H1 (cell line): ENCODE results near the gene PRR27. TPM values are rescaled to one million over a fixed set of nuclear protein-coding genes. Genes with fewer than 3 reads are reported as not detected.

Experiments used
- CTCF ChIA-PET: fragments of 300-600 bp; sonication (Branson Sonifier 250); formaldehyde crosslinking; loops from one replicate; lab custom pipeline; 2021; ENCODE audit not compliant: partially characterized antibody; lab: Charles Lee
- POLR2A ChIA-PET: fragments of 300-600 bp; sonication (Branson Sonifier 250); formaldehyde crosslinking; loops from one replicate; lab custom pipeline; 2021; ENCODE audit warnings: inconsistent platforms; ENCODE audit not compliant: partially characterized antibody; lab: Charles Lee
- DNase-seq, 2 experiments: peaks; one replicate each; pipeline versions ENCODE4 v3.0.0 to v3.0.0-alpha.2; 2010 to 2022; ENCODE audit warnings: low spot score in 2 of 2, low read depth in 1 of 2, mixed read lengths in 1 of 2
- FAIRE-seq: peaks from 2 replicates; lab custom pipeline; 2011; peaks lifted over from hg19 to GRCh38; lab: Jason Lieb, UNC
- H2AFZ ChIP-seq: 2 replicates; pipeline ENCODE4 v1.8.1; 2012; ENCODE audit warnings: low read length, inconsistent platforms
- H2AK5ac ChIP-seq: 2 replicates; pipeline ENCODE4 v1.6.1; 2013; ENCODE audit warnings: low read depth, low read length
- H2BK120ac ChIP-seq: replicated peaks from 2 replicates; pipeline ENCODE3; 2013; ENCODE audit warnings: low read depth, low read length, inconsistent platforms
- H2BK12ac ChIP-seq: 2 replicates; pipeline ENCODE4 v1.6.1; 2013; ENCODE audit warnings: low read depth, low read length
- H2BK15ac ChIP-seq: 2 replicates; pipeline ENCODE4 v1.6.1; 2013; ENCODE audit warnings: low read length
- H2BK20ac ChIP-seq: 2 replicates; pipeline ENCODE4 v1.6.1; 2013; ENCODE audit warnings: low read length
- H2BK5ac ChIP-seq: 2 replicates; pipeline ENCODE4 v1.6.1; 2013; ENCODE audit warnings: low read depth, low read length
- H3K14ac ChIP-seq: 2 replicates; pipeline ENCODE4 v1.6.1; 2013; ENCODE audit warnings: inconsistent platforms; ENCODE audit not compliant: insufficient read length
- H3K18ac ChIP-seq: 2 replicates; pipeline ENCODE4 v1.6.1; 2013; ENCODE audit warnings: low read length; ENCODE audit errors: extremely low read depth
- H3K23ac ChIP-seq: 2 replicates; pipeline ENCODE4 v1.6.1; 2013; ENCODE audit warnings: inconsistent platforms; ENCODE audit not compliant: insufficient read length
- H3K23me2 ChIP-seq: 2 replicates; pipeline ENCODE4 v1.6.1; 2013; ENCODE audit warnings: low read depth, low read length
- H3K27ac ChIP-seq: 2 replicates; pipeline ENCODE4 v1.6.1; 2011; ENCODE audit warnings: low read depth, low read length, inconsistent platforms
- H3K27me3 ChIP-seq, 4 experiments: replicated peaks in 1 of 4; 1 replicate in 1 of 4; 2 replicates in 3 of 4; pipeline versions ENCODE4 v1.6.1 to v1.8.1; 2011 to 2013; ENCODE audit warnings: low read length in 3 of 4, mild to moderate bottlenecking in 3 of 4, inconsistent platforms in 2 of 4, mixed read lengths in 2 of 4, moderate library complexity in 1 of 4; ENCODE audit not compliant: control insufficient read depth in 3 of 4, insufficient read depth in 3 of 4; ENCODE audit errors: extremely low read depth in 1 of 4
- H3K36me3 ChIP-seq, 4 experiments: 2 replicates each; pipeline versions ENCODE4 v1.6.1 to v1.8.1; 2011 to 2013; ENCODE audit warnings: mild to moderate bottlenecking in 4 of 4, low read length in 3 of 4, moderate library complexity in 2 of 4, control low read depth in 1 of 4, inconsistent platforms in 1 of 4; ENCODE audit not compliant: insufficient read depth in 4 of 4, control insufficient read depth in 2 of 4
- H3K4ac ChIP-seq: replicated peaks from 2 replicates; pipeline ENCODE3; 2013; ENCODE audit warnings: low read length, low read depth, mixed read lengths, inconsistent platforms; ENCODE audit not compliant: insufficient read length
- H3K4me1 ChIP-seq, 4 experiments: replicated peaks in 1 of 4; 1 replicate in 1 of 4; 2 replicates in 3 of 4; pipeline versions ENCODE4 v1.6.1 to v1.8.1; 2011 to 2013; ENCODE audit warnings: low read length in 3 of 4, inconsistent platforms in 2 of 4, mixed read lengths in 1 of 4; ENCODE audit not compliant: insufficient read depth in 4 of 4, control insufficient read depth in 3 of 4
- H3K4me2 ChIP-seq, 2 experiments: 2 replicates each; pipeline versions ENCODE4 v1.6.1 to v1.8.1; 2011 to 2013; ENCODE audit warnings: low read depth in 2 of 2, low read length in 2 of 2, control low read depth in 1 of 2, inconsistent platforms in 1 of 2, mild to moderate bottlenecking in 1 of 2; ENCODE audit not compliant: insufficient read depth in 1 of 2
- H3K4me3 ChIP-seq, 4 experiments: fragments of 200-600, 300-600 bp in 1 of 4; sonication (generic), shearing (Covaris generic), sonication (Bioruptor Twin) in 1 of 4; 2 replicates each; pipeline versions ENCODE4 v1.5.1 to v1.8.1; 2011 to 2016; ENCODE audit warnings: low read length in 4 of 4, low read depth in 3 of 4, control low read depth in 2 of 4, inconsistent platforms in 2 of 4, mild to moderate bottlenecking in 2 of 4, mixed read lengths in 1 of 4, moderate library complexity in 1 of 4; ENCODE audit not compliant: insufficient read depth in 2 of 4; ENCODE audit errors: extremely low read depth in 1 of 4
- H3K56ac ChIP-seq: replicated peaks from 2 replicates; pipeline ENCODE3; 2013; ENCODE audit warnings: low read depth, mild to moderate bottlenecking, mixed read lengths, low read length, inconsistent platforms; ENCODE audit not compliant: insufficient read length
- H3K79me1 ChIP-seq: 2 replicates; pipeline ENCODE4 v1.6.1; 2013; ENCODE audit warnings: low read depth, low read length, control low read depth
- H3K79me2 ChIP-seq, 2 experiments: 2 replicates each; pipeline versions ENCODE4 v1.6.1 to v1.8.1; 2012 to 2013; ENCODE audit warnings: low read length in 2 of 2, mild to moderate bottlenecking in 2 of 2, inconsistent platforms in 1 of 2; ENCODE audit not compliant: insufficient read depth in 2 of 2, control insufficient read depth in 1 of 2
- H3K9ac ChIP-seq, 4 experiments: replicated peaks in 1 of 4; 1 replicate in 1 of 4; 2 replicates in 3 of 4; pipeline versions ENCODE4 v1.6.1 to v1.8.1; 2011 to 2013; ENCODE audit warnings: low read depth in 3 of 4, low read length in 3 of 4, control low read depth in 2 of 4, mild to moderate bottlenecking in 2 of 4, moderate library complexity in 2 of 4, inconsistent platforms in 1 of 4; ENCODE audit errors: extremely low read depth in 1 of 4
- H3K9me3 ChIP-seq, 2 experiments: 2 replicates each; pipeline versions ENCODE4 v1.6.1 to v1.8.1; 2012 to 2013; ENCODE audit warnings: mild to moderate bottlenecking in 2 of 2, moderate library complexity in 2 of 2, control low read depth in 1 of 2, inconsistent platforms in 1 of 2, low read depth in 1 of 2, low read length in 1 of 2, mixed read lengths in 1 of 2; ENCODE audit not compliant: insufficient read depth in 2 of 2
- H4K20me1 ChIP-seq, 2 experiments: replicated peaks in 1 of 2; 2 replicates each; pipeline versions ENCODE3 to v1.8.1; 2011 to 2013; ENCODE audit warnings: inconsistent platforms in 2 of 2, low read length in 2 of 2, mild to moderate bottlenecking in 1 of 2; ENCODE audit not compliant: insufficient read depth in 2 of 2, control insufficient read depth in 1 of 2
- H4K5ac ChIP-seq: 2 replicates; pipeline ENCODE4 v1.6.1; 2013; ENCODE audit warnings: low read length, low read depth, mixed read lengths, inconsistent platforms; ENCODE audit not compliant: insufficient read length
- H4K8ac ChIP-seq: 2 replicates; pipeline ENCODE4 v1.8.0; 2013; ENCODE audit warnings: mild to moderate bottlenecking, moderate library complexity, low read length, inconsistent platforms; ENCODE audit not compliant: insufficient read depth; ENCODE audit errors: extremely low read depth
- H4K91ac ChIP-seq: replicated peaks from 2 replicates; pipeline ENCODE3; 2013; ENCODE audit warnings: low read length, mixed read lengths, inconsistent platforms; ENCODE audit not compliant: insufficient read length
- BCL11A ChIP-seq, 2 experiments: IDR thresholded peaks; one replicate each; pipeline ENCODE4 v1.6.1; 2011; ENCODE audit warnings: low read depth in 2 of 2, low read length in 2 of 2, mild to moderate bottlenecking in 2 of 2
- CEBPB ChIP-seq: IDR thresholded peaks from 2 replicates; pipeline ENCODE4 v1.6.1; 2012; ENCODE audit warnings: low read depth, low read length
- CREB1 ChIP-seq: IDR thresholded peaks from 2 replicates; pipeline ENCODE4 v1.6.1; 2012; ENCODE audit warnings: inconsistent platforms
- KDM5A ChIP-seq: fragments of 200-600 bp; IDR thresholded peaks from 2 replicates; pipeline ENCODE4 v1.7.1; 2012; ENCODE audit warnings: mild to moderate bottlenecking, low read length, inconsistent platforms, mixed read lengths
- NRF1 ChIP-seq: IDR thresholded peaks from 2 replicates; pipeline ENCODE4 v1.6.1; 2011; ENCODE audit warnings: mild to moderate bottlenecking, low read depth, low read length, improper control_type of control experiment
- POLR2A ChIP-seq, 2 experiments: IDR thresholded peaks; 1 replicate in 1 of 2; 2 replicates in 1 of 2; pipeline ENCODE4 v1.6.1; 2011; ENCODE audit warnings: low read depth in 2 of 2, low read length in 2 of 2, mild to moderate bottlenecking in 2 of 2; ENCODE audit errors: control extremely low read depth in 1 of 2
- RAD21 ChIP-seq, 2 experiments: IDR thresholded peaks in 1 of 2; conservative IDR thresholded peaks in 1 of 2; 2 replicates each; pipeline ENCODE4 v1.6.1; 2011; ENCODE audit warnings: low read depth in 2 of 2, low read length in 2 of 2, improper control_type of control experiment in 1 of 2, inconsistent platforms in 1 of 2, mild to moderate bottlenecking in 1 of 2, moderate library complexity in 1 of 2
- RBBP5 ChIP-seq: IDR thresholded peaks from 2 replicates; pipeline ENCODE4 v1.7.1; 2012; ENCODE audit warnings: low read depth, mild to moderate bottlenecking, inconsistent platforms, low read length, moderate library complexity, borderline replicate concordance
- RFX5 ChIP-seq: IDR thresholded peaks from 2 replicates; pipeline ENCODE4 v1.6.1; 2011; ENCODE audit warnings: low read depth, low read length, improper control_type of control experiment, borderline replicate concordance
- RNF2 ChIP-seq: fragments of 200-900, 300-1000 bp; sonication (generic); IDR thresholded peaks from 2 replicates; pipeline ENCODE4 v1.7.1; 2016; ENCODE audit warnings: borderline replicate concordance, low read depth, mild to moderate bottlenecking, antibody characterized with exemption, low read length; ENCODE audit not compliant: poor library complexity, severe bottlenecking; ENCODE audit errors: missing control alignments
- RXRA ChIP-seq: IDR thresholded peaks from 2 replicates; pipeline ENCODE4 v1.6.1; 2011; ENCODE audit warnings: low read depth, mild to moderate bottlenecking, low read length, moderate library complexity; ENCODE audit not compliant: insufficient read depth
- SP1 ChIP-seq: IDR thresholded peaks from 2 replicates; pipeline ENCODE4 v1.6.1; 2011; ENCODE audit warnings: low read depth, low read length
- TEAD4 ChIP-seq: IDR thresholded peaks from 2 replicates; pipeline ENCODE4 v1.6.1; 2012; ENCODE audit warnings: low read depth, low read length, inconsistent platforms, mixed read lengths
- YY1 ChIP-seq: IDR thresholded peaks from 2 replicates; pipeline ENCODE4 v1.6.1; 2011; ENCODE audit warnings: low read depth, mild to moderate bottlenecking, low read length
- WGBS, 2 experiments: shearing (Covaris generic) in 1 of 2; methylation state at CpG; one replicate each; pipeline versions ENCODE4 v1.1.6 to v1.1.7; 2013 to 2015; ENCODE audit warnings: low lambda C conversion rate in 2 of 2, mixed read lengths in 2 of 2, inconsistent platforms in 1 of 2, low coverage in 1 of 2, missing lambda C conversion rate in 1 of 2; ENCODE audit not compliant: insufficient replicate concordance in 2 of 2, insufficient coverage in 1 of 2, insufficient read length in 1 of 2; ENCODE audit errors: extremely low coverage in 1 of 2, missing lambda C conversion rate in 1 of 2; 5-methylcytosine and 5-hydroxymethylcytosine counted together
- polyA plus RNA-seq, 7 experiments: library from polyadenylated mRNA; depleted of rRNA in 3 of 7; stranded (reverse) in 5 of 7; unstranded in 2 of 7; fragments of >200 nt in 5 of 7; fragments of 200-250 nt in 2 of 7; gene quantifications; 1 replicate in 5 of 7; 2 replicates in 1 of 7; 4 replicates in 1 of 7; pipeline versions ENCODE4 v1.2.1 to v1.2.3, GENCODE V29; 2011 to 2013; ENCODE audit warnings: missing spikeins in 2 of 7, mixed read lengths in 2 of 7
- total RNA-seq: library from RNA; stranded (reverse); fragmentation: NEBNext Ultra II Directional; extraction: Animal tissue kit (Norgen Biotek cat#: 25700); gene quantifications from 2 replicates; pipeline ENCODE4 v1.2.1, GENCODE V29; 2021
- TF ChIP-seq, protein P1 (sequence below): IDR thresholded peaks from 2 replicates; pipeline ENCODE4 v1.6.1; 2012; ENCODE audit warnings: inconsistent platforms

Gene PRR27
- total and polyA plus RNA-seq, 2 of the 8 experiments (the other 6 are each of a cell fraction or from before 2014, with no cell fraction given): not detected

DNA sequence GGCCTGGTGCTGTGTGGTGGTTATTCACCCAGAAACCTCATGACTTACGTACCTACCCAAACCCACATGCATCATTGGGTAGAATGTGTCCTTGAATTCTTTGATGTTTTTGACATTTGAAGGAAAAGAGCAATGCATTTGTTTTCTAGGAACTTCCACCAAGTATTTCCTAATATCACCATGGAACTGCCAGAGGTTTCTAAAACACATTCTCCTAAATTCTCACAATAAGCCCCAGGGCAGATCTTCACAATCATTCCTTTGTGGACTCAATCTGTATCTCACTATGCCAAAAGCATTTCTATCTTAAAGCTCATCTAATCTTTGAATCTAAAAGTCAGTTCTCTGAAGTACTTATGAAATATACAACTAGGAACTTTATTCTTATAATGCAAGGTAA is 33.2 kb downstream of the PRR27 start:
- Histone ChIP-seq H3K4me2 (no peak overlapping the region), H3K9ac (no peak overlapping the region), H4K5ac (no peak overlapping the region), H2BK15ac (no peak overlapping the region), H3K27me3 (no peaks in the 10 kb centered on the region), H3K23ac (no peak overlapping the region), H4K20me1 (no peaks in the 10 kb centered on the region), H2BK20ac (no peak overlapping the region), H3K14ac (no peak overlapping the region), H2AK5ac (no peak overlapping the region), H2BK5ac (no peak overlapping the region), H3K56ac (no peak overlapping the region), H3K4me3 (no peak overlapping the region), H3K9me3 (no peaks in the 10 kb centered on the region), H3K23me2 (peaks cover 2% of the 10 kb centered on the region; the same call in 1 of the 2 replicates), H2BK12ac (no peak overlapping the region), H4K8ac (no peak overlapping the region), H3K4me1 (no peaks in the 10 kb centered on the region), H3K36me3 (no peaks in the 10 kb centered on the region), H3K18ac (no peak overlapping the region), H2AFZ (0 out of 2 replicates have a peak overlapping the region, but pooled peaks have one; percentile 50), H4K91ac (no peak overlapping the region), H3K4ac (no peak overlapping the region), H3K79me1 (no peaks in the 10 kb centered on the region), H3K27ac (no peak overlapping the region), H2BK120ac (no peak overlapping the region), H3K79me2 (no peaks in the 10 kb centered on the region)
- POLR2A ChIA-PET: no interaction called here
- CTCF ChIA-PET: interaction anchor here (0.9 to 1.5 kb wide), 3 partner anchors 10 to 289 kb away, joined by 3 to 4 read pairs (median 4); no protein-coding TSS in a partner anchor
- 100% methylated on average over 1 of the region's 1 CpG; no CpG with 5 or more reads in 1 of the 2 experiments for WGBS, 2 experiments
- DNase-seq (no peak), FAIRE-seq (no peak)
- TF ChIP-seq BCL11A (IDR thresholded peaks at IDR 0.05; ENCODE audit: low read depth in 2 of 2, low read length in 2 of 2) (no peak), RNF2 (no peak), RFX5 (no peak), NRF1 (no peak), SP1 (no peak), RBBP5 (no peak), CREB1 (no peak), TEAD4 (no peak), POLR2A (IDR thresholded peaks at IDR 0.05; ENCODE audit: control extremely low read depth in 1 of 2, low read depth in 2 of 2, low read length in 2 of 2) (no peak), RXRA (no peak), YY1 (no peak), CEBPB (no peak), RAD21 (IDR thresholded peaks at IDR 0.05 in 1 of 2, conservative IDR thresholded peaks at IDR 0.05 in 1 of 2; ENCODE audit: low read depth in 2 of 2, low read length in 2 of 2) (no peak), KDM5A (no peak)
- TF ChIP-seq, protein P1, sequence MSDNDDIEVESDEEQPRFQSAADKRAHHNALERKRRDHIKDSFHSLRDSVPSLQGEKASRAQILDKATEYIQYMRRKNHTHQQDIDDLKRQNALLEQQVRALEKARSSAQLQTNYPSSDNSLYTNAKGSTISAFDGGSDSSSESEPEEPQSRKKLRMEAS: no peak
